Spleen (tissue), 11 donors: ENCODE data around the gene SUN1. TPM values are rescaled to one million over a fixed set of nuclear protein-coding genes. Genes with fewer than 3 reads are reported as not detected.

Source experiments
- DNase-seq: peaks from one replicate; pipeline ENCODE4 v3.0.0-alpha.2; 2020
- H3K27ac ChIP-seq, 8 donors: fragments of 200-600 bp; sonication (generic) in 7 of 8; 1 replicate in 4 of 8; 2 replicates in 4 of 8; pipeline versions ENCODE4 v1.5.0 to v1.8.0; 2016 to 2021; ENCODE audit warnings: inconsistent platforms in 4 of 8, mild to moderate bottlenecking in 4 of 8, moderate library complexity in 1 of 8
- H3K27me3 ChIP-seq, 7 donors: fragments of 200-600 bp; sonication (generic) in 6 of 7; replicated peaks in 1 of 7; 1 replicate in 4 of 7; 2 replicates in 3 of 7; pipeline versions ENCODE4 v1.5.0 to v1.8.0; 2016 to 2021; ENCODE audit warnings: inconsistent platforms in 3 of 7, mild to moderate bottlenecking in 1 of 7
- H3K36me3 ChIP-seq, 6 donors: fragments of 200-600 bp; sonication (generic) in 5 of 6; 1 replicate in 4 of 6; 2 replicates in 2 of 6; pipeline versions ENCODE4 v1.5.0 to v1.8.0; 2016 to 2021; ENCODE audit warnings: inconsistent platforms in 2 of 6
- H3K4me1 ChIP-seq, 6 donors: fragments of 200-600 bp; sonication (generic) in 5 of 6; 1 replicate in 3 of 6; 2 replicates in 3 of 6; pipeline versions ENCODE4 v1.5.0 to v1.8.0; 2016 to 2021; ENCODE audit warnings: inconsistent platforms in 3 of 6
- H3K4me3 ChIP-seq, 8 donors: fragments of 200-600 bp; sonication (generic) in 7 of 8; 1 replicate in 4 of 8; 2 replicates in 4 of 8; pipeline versions ENCODE4 v1.5.0 to v1.8.0; 2016 to 2021; ENCODE audit warnings: inconsistent platforms in 4 of 8, mild to moderate bottlenecking in 4 of 8, moderate library complexity in 2 of 8
- H3K9me3 ChIP-seq, 8 donors: fragments of 200-600 bp; sonication (generic) in 7 of 8; 1 replicate in 4 of 8; 2 replicates in 4 of 8; pipeline versions ENCODE4 v1.5.0 to v1.8.0; 2016 to 2021; ENCODE audit warnings: inconsistent platforms in 4 of 8
- CTCF ChIP-seq, 11 experiments: fragments of 200-600 bp in 7 of 11; fragments of 450-650 bp in 4 of 11; sonication (generic) in 4 of 11; IDR thresholded peaks in 8 of 11; conservative IDR thresholded peaks in 3 of 11; 1 replicate in 7 of 11; 2 replicates in 4 of 11; pipeline versions ENCODE4 v1.4.0 to v1.8.0; 2016 to 2021; ENCODE audit warnings: antibody characterized with exemption in 11 of 11, inconsistent platforms in 4 of 11, mild to moderate bottlenecking in 1 of 11
- POLR2A ChIP-seq, 3 donors: fragments of 450-650 bp; IDR thresholded peaks; one replicate each; pipeline ENCODE4 v1.5.1; 2017; ENCODE audit warnings: antibody characterized with exemption in 3 of 3, mild to moderate bottlenecking in 1 of 3
- POLR2AphosphoS5 ChIP-seq, 3 donors: sonication (generic); formaldehyde crosslinking; IDR thresholded peaks; one replicate each; pipeline ENCODE4 v1.5.1; 2017; ENCODE audit warnings: antibody characterized with exemption in 3 of 3
- whole genome bisulfite sequencing, 5 donors: extraction: QIAGEN DNeasy Blood & Tissue Kit in 3 of 5; methylation state at CpG; one replicate each; pipeline versions ENCODE4 v1.1.5 to v1.1.7; 2013 to 2018; 5-methylcytosine and 5-hydroxymethylcytosine counted together
- intact Hi-C: fragments of 100-400 bp; cut with DNase I; formaldehyde crosslinking; loops from one replicate; pipeline ENCODE4 v1.15.0; 2023; ENCODE audit warnings: low total_unique reads
- polyA plus RNA-seq, 3 donors: library from polyadenylated mRNA; stranded (reverse); fragments of 200-250 nt; gene quantifications; one replicate each; pipeline ENCODE4 v1.2.1, GENCODE V29; 2013
- total RNA-seq, 7 donors: library from RNA; depleted of rRNA in 3 of 7; stranded (reverse); fragments of >200 nt in 3 of 7; fragmentation: NEBNext Ultra II Directional in 4 of 7; extraction: Animal tissue kit (Norgen Biotek cat#: 25700) in 4 of 7; gene quantifications; one replicate each; pipeline versions ENCODE4 v1.1.0 to v1.2.1, GENCODE V29; 2016 to 2021
- donor health status: healthy with polysubstance abuse.
- donor health status: DM: no; HTN: no; CAD: no; lungs with moderate emphysema.
- donor health status: DM: no; HTN: no; CAD: no.
- donor health status: Bipolar disorder and iron deficiency.
- donor health status: healthy.
- donor health status: DM: no; HTN: no; CAD: no.
- donor health status: DM: yes; HTN: yes; CAD: no.

SUN1 gene
- total and polyA plus RNA-seq, 10 donors = 33.2 to 181 (median 135) TPM

GRCh38 chr7:882336-883035 lies 50.2 kb downstream of the SUN1 start:
- Histone ChIP-seq H3K27me3 (no peaks in the 10 kb centered on the region), H3K27ac (no peak overlapping the region), H3K36me3 (peaks cover 0 to 60% (median 15%) of the 10 kb centered on the region in 6 donors), H3K4me3 (no peak overlapping the region), H3K9me3 (no peaks in the 10 kb centered on the region), H3K4me1 (peaks cover 27 to 88% (median 68%) of the 10 kb centered on the region in 6 donors)
- peak in 1 of 3 donors; percentile 12 for TF ChIP-seq POLR2AphosphoS5 (IDR thresholded peaks at IDR 0.05)
- no peak for TF ChIP-seq CTCF (IDR thresholded peaks at IDR 0.05 in 8 of 11, conservative IDR thresholded peaks at IDR 0.05 in 3 of 11)
- WGBS, 5 donors = 88 to 92% (median 89%) methylated on average over 31 to 37 of the region's 37 CpGs
- DNase-seq = peak; percentile 68
- intact Hi-C loops = no loop called here

- no peak overlapping the region for H3K4me3 ChIP-seq
- intact Hi-C loops = no loop called here
- TF ChIP-seq POLR2AphosphoS5 (IDR thresholded peaks at IDR 0.05) = peak in 1 of 3 donors; percentile 11
- no peak for TF ChIP-seq CTCF (IDR thresholded peaks at IDR 0.05 in 8 of 11, conservative IDR thresholded peaks at IDR 0.05 in 3 of 11)
- H3K4me1 ChIP-seq = peaks cover 21 to 86% (median 59%) of the 10 kb centered on the region in 6 donors
- peaks cover 0 to 68% (median 23%) of the 10 kb centered on the region in 6 donors for H3K36me3 ChIP-seq
- WGBS, 5 donors = 79 to 85% (median 84%) methylated on average over 49 to 50 of the region's 50 CpGs
- no peaks in the 10 kb centered on the region for H3K27me3 ChIP-seq
- no peaks in the 10 kb centered on the region for H3K9me3 ChIP-seq
- DNase-seq = peak; percentile 68
- no peak overlapping the region for H3K27ac ChIP-seq
Observed at GRCh38 chr7:883055-884021, 51.1 kb downstream of the SUN1 start.

GRCh38 chr7:884191-885003 lies 52.1 kb downstream of the SUN1 start:
- Histone ChIP-seq H3K9me3 (no peaks in the 10 kb centered on the region), H3K27ac (no peak overlapping the region)
- intact Hi-C loops = no loop called here

More at GRCh38 chr7:884191-885003, 52.1 kb downstream of the SUN1 start:
- peaks cover 3 to 71% (median 34%) of the 10 kb centered on the region in 6 donors for H3K36me3 ChIP-seq
- H3K4me3 ChIP-seq = no peak overlapping the region
- 87 to 91% (median 88%) methylated on average over 18 to 31 of the region's 31 CpGs for WGBS, 5 donors
- H3K4me1 ChIP-seq = peaks cover 13 to 76% (median 49%) of the 10 kb centered on the region in 6 donors
- no peak for TF ChIP-seq CTCF (IDR thresholded peaks at IDR 0.05 in 8 of 11, conservative IDR thresholded peaks at IDR 0.05 in 3 of 11)
- no peak for TF ChIP-seq POLR2AphosphoS5 (IDR thresholded peaks at IDR 0.05)
- TF ChIP-seq POLR2A (IDR thresholded peaks at IDR 0.05) = no peak
- no peaks in the 10 kb centered on the region for H3K27me3 ChIP-seq
- peak; percentile 72 for DNase-seq
